ENCODE data around the gene RRAGD.

RRAGD gene

GRCh38 chr6:89335164-89335563 is 76.9 kb downstream of the RRAGD start:
- peaks cover 15% of the 10 kb centered on the region; the same call in 1 of the 2 replicates for H3K36me3 ChIP-seq (ENCODE audit: control insufficient read depth, insufficient read depth, low read length)
- no peak overlapping the region for H3K27ac ChIP-seq (ENCODE audit: low read depth, low read length)
- H3K9ac ChIP-seq (ENCODE audit: low read depth, low read length): no peak overlapping the region
- H3K27me3 ChIP-seq (ENCODE audit: control insufficient read depth, insufficient read depth, low read length): no peaks in the 10 kb centered on the region
- H3K4me1 ChIP-seq (ENCODE audit: control insufficient read depth, insufficient read depth, low read length): 0 out of 2 replicates have a peak, but pooled peaks cover 5% of the 10 kb centered on the region
- no peak overlapping the region for H3K4me3 ChIP-seq (ENCODE audit: low read depth, low read length)
- no peaks in the 10 kb centered on the region for H3K9me3 ChIP-seq (ENCODE audit: control insufficient read depth, insufficient read depth, low read length)

DNA sequence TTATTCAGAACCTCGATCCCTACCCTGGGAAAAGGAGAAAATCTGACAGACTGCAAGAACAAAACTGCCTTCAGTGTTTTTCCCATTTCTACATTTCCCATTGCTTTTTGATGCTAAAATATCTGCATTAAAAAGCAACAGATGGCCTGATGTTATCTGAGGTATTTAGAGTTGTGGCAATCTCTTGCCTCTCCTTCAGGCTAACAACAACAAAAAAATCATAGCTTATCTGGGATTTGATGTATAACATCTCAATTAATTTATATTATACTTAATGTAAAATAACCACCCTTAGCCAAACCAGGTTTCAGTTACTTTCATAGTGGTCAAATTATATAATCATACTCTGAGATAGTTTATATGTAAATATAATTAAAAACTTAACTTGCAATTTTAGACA is 81.2 kb downstream of the RRAGD start:
- Histone ChIP-seq H3K27me3 (ENCODE audit: control insufficient read depth, insufficient read depth, low read length) (no peaks in the 10 kb centered on the region), H3K4me1 (ENCODE audit: control insufficient read depth, insufficient read depth, low read length) (0 out of 2 replicates have a peak, but pooled peaks cover 5% of the 10 kb centered on the region), H3K36me3 (ENCODE audit: control insufficient read depth, insufficient read depth, low read length) (0 out of 2 replicates have a peak, but pooled peaks cover 5% of the 10 kb centered on the region), H3K4me3 (ENCODE audit: low read depth, low read length) (no peak overlapping the region), H3K9me3 (ENCODE audit: control insufficient read depth, insufficient read depth, low read length) (no peaks in the 10 kb centered on the region), H3K9ac (ENCODE audit: low read depth, low read length) (no peak overlapping the region), H3K27ac (ENCODE audit: low read depth, low read length) (no peak overlapping the region)

DNA sequence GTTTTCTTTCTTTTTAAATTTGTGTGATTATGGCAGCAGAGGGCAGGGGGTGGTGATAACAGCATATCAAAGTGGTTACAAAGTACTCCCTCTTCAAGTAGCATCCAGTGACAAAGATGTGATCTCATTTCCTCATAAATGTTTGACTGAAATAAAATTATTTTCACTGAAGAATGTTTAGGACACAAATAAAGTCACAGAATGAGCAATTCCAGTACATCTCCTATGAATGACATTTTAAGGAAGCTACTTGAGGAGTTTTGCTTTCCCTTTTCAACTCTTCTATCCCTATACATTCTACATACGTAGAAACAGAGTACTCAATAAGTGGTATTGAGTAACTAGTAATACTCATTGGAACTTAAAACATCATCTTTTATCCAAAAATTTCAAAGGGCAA is 83.1 kb downstream of the RRAGD start:
- Histone ChIP-seq H3K9ac (ENCODE audit: low read depth, low read length) (no peak overlapping the region), H3K36me3 (ENCODE audit: control insufficient read depth, insufficient read depth, low read length) (no peaks in the 10 kb centered on the region), H3K4me3 (ENCODE audit: low read depth, low read length) (no peak overlapping the region), H3K4me1 (ENCODE audit: control insufficient read depth, insufficient read depth, low read length) (0 out of 2 replicates have a peak, but pooled peaks cover 5% of the 10 kb centered on the region), H3K9me3 (ENCODE audit: control insufficient read depth, insufficient read depth, low read length) (no peaks in the 10 kb centered on the region), H3K27me3 (ENCODE audit: control insufficient read depth, insufficient read depth, low read length) (no peaks in the 10 kb centered on the region), H3K27ac (ENCODE audit: low read depth, low read length) (no peak overlapping the region)

DNA sequence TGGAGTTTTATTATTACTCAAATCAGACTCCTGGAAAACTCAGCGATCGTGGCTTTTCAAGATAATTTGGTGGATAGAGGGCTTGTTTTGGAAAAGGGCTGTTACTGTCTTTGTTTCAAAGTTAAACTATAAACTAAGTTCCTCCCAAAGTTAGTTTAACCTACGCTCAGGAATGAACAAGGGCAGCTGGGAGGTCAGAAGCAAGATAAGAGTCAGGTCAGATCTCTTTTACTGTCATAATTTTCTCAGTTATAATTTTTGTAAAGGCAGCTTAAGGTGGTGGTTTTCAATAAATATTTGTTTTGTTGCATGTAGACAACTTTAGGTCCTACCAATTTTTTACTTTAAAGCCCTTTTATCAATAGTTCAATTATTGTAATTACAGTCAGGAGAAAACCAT is 87.8 kb downstream of the RRAGD start:
- Histone ChIP-seq H3K4me3 (ENCODE audit: low read depth, low read length) (no peak overlapping the region), H3K27me3 (ENCODE audit: control insufficient read depth, insufficient read depth, low read length) (no peaks in the 10 kb centered on the region), H3K27ac (ENCODE audit: low read depth, low read length) (no peak overlapping the region), H3K9ac (ENCODE audit: low read depth, low read length) (no peak overlapping the region), H3K36me3 (ENCODE audit: control insufficient read depth, insufficient read depth, low read length) (no peaks in the 10 kb centered on the region), H3K4me1 (ENCODE audit: control insufficient read depth, insufficient read depth, low read length) (no peaks in the 10 kb centered on the region), H3K9me3 (ENCODE audit: control insufficient read depth, insufficient read depth, low read length) (peaks cover 5% of the 10 kb centered on the region)

GRCh38 chr6:89323511-89323971 is 88.5 kb downstream of the RRAGD start:
- Histone ChIP-seq H3K4me3 (ENCODE audit: low read depth, low read length) (no peak overlapping the region), H3K36me3 (ENCODE audit: control insufficient read depth, insufficient read depth, low read length) (no peaks in the 10 kb centered on the region), H3K27me3 (ENCODE audit: control insufficient read depth, insufficient read depth, low read length) (no peaks in the 10 kb centered on the region), H3K9ac (ENCODE audit: low read depth, low read length) (no peak overlapping the region), H3K9me3 (ENCODE audit: control insufficient read depth, insufficient read depth, low read length) (peaks cover 5% of the 10 kb centered on the region), H3K4me1 (ENCODE audit: control insufficient read depth, insufficient read depth, low read length) (no peaks in the 10 kb centered on the region), H3K27ac (ENCODE audit: low read depth, low read length) (no peak overlapping the region)

DNA sequence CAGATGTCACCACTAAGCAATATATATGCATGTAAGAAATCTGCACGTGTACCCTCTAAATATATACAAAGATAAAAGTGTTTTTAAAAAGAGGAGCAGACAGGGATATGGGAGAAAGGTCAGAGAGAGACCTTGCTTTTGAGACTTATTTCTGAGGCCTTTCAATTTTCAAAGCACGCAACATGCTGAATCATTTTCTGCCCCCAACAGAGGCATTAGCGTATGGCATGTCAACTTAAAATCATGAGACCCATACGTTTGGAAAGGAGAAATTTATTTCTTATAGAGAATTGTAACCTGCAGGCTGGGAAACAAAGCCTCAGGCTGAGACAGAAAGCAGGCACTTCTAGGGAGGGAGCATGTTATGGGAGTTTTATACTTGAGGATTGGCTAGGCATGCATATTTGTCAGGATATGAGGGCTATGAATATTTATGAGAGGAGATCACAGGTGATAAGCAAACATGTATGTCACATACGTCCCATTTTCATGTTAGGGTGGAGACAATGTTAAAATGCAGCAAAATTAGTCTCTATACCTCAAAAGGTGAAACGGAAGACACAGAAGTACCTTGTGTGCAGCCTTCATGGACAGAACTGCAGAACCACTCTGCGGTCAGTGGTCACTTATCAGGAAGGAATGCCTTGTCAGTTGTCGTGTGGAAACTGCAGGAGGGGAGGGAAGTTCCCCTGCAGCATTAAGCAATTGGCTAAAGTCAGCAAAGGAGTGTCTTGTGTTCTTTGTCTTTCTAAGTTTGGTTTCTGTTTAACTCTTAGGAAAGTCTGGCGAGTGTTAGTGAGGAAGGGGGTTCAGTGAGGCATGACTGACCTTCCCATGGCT is 90.7 kb downstream of the RRAGD start:
- peaks cover 5% of the 10 kb centered on the region for H3K9me3 ChIP-seq (ENCODE audit: control insufficient read depth, insufficient read depth, low read length)
- H3K9ac ChIP-seq (ENCODE audit: low read depth, low read length): no peak overlapping the region
- no peak overlapping the region for H3K4me3 ChIP-seq (ENCODE audit: low read depth, low read length)
- H3K4me1 ChIP-seq (ENCODE audit: control insufficient read depth, insufficient read depth, low read length): peaks cover 10% of the 10 kb centered on the region
- no peak overlapping the region for H3K27ac ChIP-seq (ENCODE audit: low read depth, low read length)
- H3K36me3 ChIP-seq (ENCODE audit: control insufficient read depth, insufficient read depth, low read length): no peaks in the 10 kb centered on the region
- H3K27me3 ChIP-seq (ENCODE audit: control insufficient read depth, insufficient read depth, low read length): no peaks in the 10 kb centered on the region

- Histone ChIP-seq H3K27me3 (ENCODE audit: control insufficient read depth, insufficient read depth, low read length) (no peaks in the 10 kb centered on the region), H3K9ac (ENCODE audit: low read depth, low read length) (no peak overlapping the region), H3K4me3 (ENCODE audit: low read depth, low read length) (no peak overlapping the region), H3K27ac (ENCODE audit: low read depth, low read length) (no peak overlapping the region), H3K4me1 (ENCODE audit: control insufficient read depth, insufficient read depth, low read length) (peaks cover 10% of the 10 kb centered on the region), H3K36me3 (ENCODE audit: control insufficient read depth, insufficient read depth, low read length) (no peaks in the 10 kb centered on the region), H3K9me3 (ENCODE audit: control insufficient read depth, insufficient read depth, low read length) (peaks cover 5% of the 10 kb centered on the region)
These were observed 92.0 kb downstream of the RRAGD start for GRCh38 chr6:89320012-89320559.

- H3K9me3 ChIP-seq (ENCODE audit: control insufficient read depth, insufficient read depth, low read length): peaks cover 5% of the 10 kb centered on the region
- no peaks in the 10 kb centered on the region for H3K27me3 ChIP-seq (ENCODE audit: control insufficient read depth, insufficient read depth, low read length)
- H3K27ac ChIP-seq (ENCODE audit: low read depth, low read length): no peak overlapping the region
- no peak overlapping the region for H3K4me3 ChIP-seq (ENCODE audit: low read depth, low read length)
- H3K36me3 ChIP-seq (ENCODE audit: control insufficient read depth, insufficient read depth, low read length): no peaks in the 10 kb centered on the region
- peaks cover 14% of the 10 kb centered on the region for H3K4me1 ChIP-seq (ENCODE audit: control insufficient read depth, insufficient read depth, low read length)
- H3K9ac ChIP-seq (ENCODE audit: low read depth, low read length): no peak overlapping the region
These were observed 95.0 kb downstream of the RRAGD start for GRCh38 chr6:89317067-89317466.

- Histone ChIP-seq H3K4me3 (ENCODE audit: low read depth, low read length) (no peak within 1 kb of the TSS), H3K27ac (ENCODE audit: low read depth, low read length) (no peak within 1 kb of the TSS), H3K36me3 (ENCODE audit: control insufficient read depth, insufficient read depth, low read length) (no peaks in the 10 kb centered on the region)
These were observed 96.7 kb downstream of the RRAGD start, which contains the start of gene GABRR2 for GRCh38 chr6:89315249-89315885. Gene GABRR2 (minus strand): TSS chr6:89315299. CDS start chr6:89315165, 134 bp downstream.

DNA sequence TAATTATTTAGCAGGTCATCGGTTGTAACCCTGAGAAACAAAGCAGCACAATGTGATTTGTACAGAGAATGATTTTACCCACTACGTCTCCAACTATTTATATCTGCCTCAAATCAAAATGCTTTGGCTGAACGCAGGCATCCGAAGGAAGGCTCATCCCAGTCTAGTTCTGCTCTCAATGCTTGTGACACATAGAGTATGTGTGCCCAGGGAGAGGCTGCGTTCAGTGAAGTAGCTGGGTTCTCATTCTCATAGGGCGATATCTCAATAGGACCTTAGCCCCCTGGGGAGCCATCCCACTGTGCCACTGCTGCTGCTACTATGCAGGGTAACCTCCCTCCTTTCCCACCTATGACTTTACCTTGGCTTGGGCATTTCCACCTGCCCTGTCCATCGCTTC is 97.4 kb downstream of the RRAGD start:
- Histone ChIP-seq H3K36me3 (ENCODE audit: control insufficient read depth, insufficient read depth, low read length) (no peaks in the 10 kb centered on the region), H3K9ac (ENCODE audit: low read depth, low read length) (no peak overlapping the region), H3K27me3 (ENCODE audit: control insufficient read depth, insufficient read depth, low read length) (no peaks in the 10 kb centered on the region), H3K9me3 (ENCODE audit: control insufficient read depth, insufficient read depth, low read length) (no peaks in the 10 kb centered on the region; the same call in 1 of the 2 replicates), H3K4me3 (ENCODE audit: low read depth, low read length) (no peak overlapping the region), H3K27ac (ENCODE audit: low read depth, low read length) (no peak overlapping the region), H3K4me1 (ENCODE audit: control insufficient read depth, insufficient read depth, low read length) (peaks cover 14% of the 10 kb centered on the region)

More at GRCh38 chr6:89315249-89315885, 96.7 kb downstream of the RRAGD start, which contains the start of gene GABRR2:
- Histone ChIP-seq H3K4me1 (ENCODE audit: control insufficient read depth, insufficient read depth, low read length) (peaks cover 14% of the 10 kb centered on the region), H3K27me3 (ENCODE audit: control insufficient read depth, insufficient read depth, low read length) (no peaks in the 10 kb centered on the region), H3K9me3 (ENCODE audit: control insufficient read depth, insufficient read depth, low read length) (peaks cover 1% of the 10 kb centered on the region; the same call in 1 of the 2 replicates), H3K9ac (ENCODE audit: low read depth, low read length) (no peak within 1 kb of the TSS)

Data from HUES48 (cell line).